GM10847 (cell line): ENCODE results near the gene OMA1.

ENCODE experiments used
- POLR2A ChIP-seq: IDR thresholded peaks from 2 replicates; pipeline ENCODE4 v1.6.1; 2011; ENCODE audit not compliant: insufficient read length; ENCODE audit errors: extremely low read depth

The OMA1 gene

DNA sequence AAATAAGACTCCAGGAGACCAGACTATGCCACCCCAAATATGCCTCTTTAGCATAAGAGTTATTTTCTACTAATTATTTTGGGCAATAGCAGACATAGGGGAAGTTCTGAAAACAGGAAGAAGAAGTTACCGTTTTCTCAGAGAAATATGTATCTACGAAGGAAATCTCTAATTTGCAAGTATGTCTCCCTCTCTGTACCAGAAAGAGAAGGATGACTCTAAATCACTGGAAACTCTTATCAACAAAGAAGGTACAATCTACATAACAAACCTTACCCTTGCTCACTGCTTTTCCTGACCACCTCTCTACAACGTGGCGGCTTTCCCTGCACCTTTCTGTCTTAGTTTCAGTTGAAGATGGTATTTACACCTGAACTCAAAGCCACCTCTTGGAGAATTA is 49.0 kb downstream of the OMA1 start:
- TF ChIP-seq POLR2A, result no peak

- no peak for TF ChIP-seq POLR2A
These were observed 50.5 kb downstream of the OMA1 start for GRCh38 chr1:58496042-58496441.

GRCh38 chr1:58487002-58487401 is 59.5 kb downstream of the OMA1 start:
- no peak for TF ChIP-seq POLR2A

DNA sequence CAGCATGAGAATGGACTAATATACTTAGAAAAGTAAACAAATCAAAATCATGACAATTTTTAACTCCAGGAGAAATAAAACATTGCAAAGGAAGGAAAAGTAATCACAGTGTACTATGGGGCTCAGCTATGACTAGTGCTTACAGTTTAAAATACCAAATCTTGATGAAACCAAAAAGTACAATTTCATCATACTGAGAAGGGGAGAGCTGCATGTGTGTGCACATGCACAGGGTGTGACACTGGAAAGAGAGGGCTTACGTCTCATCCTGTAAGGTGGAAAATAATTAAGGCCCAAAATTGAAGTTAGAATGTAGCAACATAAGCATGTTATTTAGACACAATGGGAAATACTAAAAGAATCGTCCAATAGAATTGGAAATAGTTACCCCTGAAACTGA is 64.6 kb downstream of the OMA1 start:
- TF ChIP-seq POLR2A, result no peak

GRCh38 chr1:58480191-58480590 is 66.3 kb downstream of the OMA1 start:
- TF ChIP-seq POLR2A, result no peak

DNA sequence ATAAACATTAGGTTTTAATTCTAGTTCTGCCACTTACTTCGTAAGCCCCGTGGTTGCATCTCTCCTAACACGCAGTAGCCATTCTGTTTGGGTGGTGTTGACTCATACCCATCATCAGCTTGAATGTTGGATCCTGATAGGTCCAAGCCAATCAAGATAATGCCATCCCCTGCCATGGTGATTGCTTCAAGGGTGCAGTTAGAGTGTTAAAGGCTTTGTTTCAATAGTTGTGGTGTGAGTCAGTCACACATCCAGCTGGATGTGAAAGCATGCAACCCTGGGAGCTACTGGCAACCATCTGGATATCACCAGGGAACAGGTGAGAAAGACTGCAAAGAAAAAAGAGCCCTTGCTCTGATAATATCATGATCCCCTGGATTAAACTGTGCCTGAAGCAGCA is 69.1 kb downstream of the OMA1 start:
- no peak for TF ChIP-seq POLR2A

DNA sequence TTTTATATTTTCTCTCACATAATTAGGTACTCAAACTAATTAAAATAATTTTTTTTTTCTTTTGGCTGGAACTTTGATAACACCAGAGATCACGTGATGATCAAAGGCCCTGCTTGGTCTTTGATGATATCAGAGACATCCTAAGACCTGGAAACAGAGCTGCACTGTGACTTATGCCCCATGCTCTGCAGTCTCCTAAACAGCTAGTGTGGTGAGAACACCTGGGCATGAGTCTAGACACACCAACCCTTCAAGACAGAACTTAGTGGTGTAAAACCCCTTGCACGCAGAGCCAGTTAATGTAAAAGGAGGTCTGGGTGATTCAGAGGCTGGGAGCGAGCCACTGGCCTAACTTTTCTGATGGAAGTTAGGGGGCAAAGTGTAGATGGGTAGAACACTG is 70.3 kb downstream of the OMA1 start:
- no peak for TF ChIP-seq POLR2A

GRCh38 chr1:58469476-58469875 is 77.0 kb downstream of the OMA1 start:
- no peak for TF ChIP-seq POLR2A

DNA sequence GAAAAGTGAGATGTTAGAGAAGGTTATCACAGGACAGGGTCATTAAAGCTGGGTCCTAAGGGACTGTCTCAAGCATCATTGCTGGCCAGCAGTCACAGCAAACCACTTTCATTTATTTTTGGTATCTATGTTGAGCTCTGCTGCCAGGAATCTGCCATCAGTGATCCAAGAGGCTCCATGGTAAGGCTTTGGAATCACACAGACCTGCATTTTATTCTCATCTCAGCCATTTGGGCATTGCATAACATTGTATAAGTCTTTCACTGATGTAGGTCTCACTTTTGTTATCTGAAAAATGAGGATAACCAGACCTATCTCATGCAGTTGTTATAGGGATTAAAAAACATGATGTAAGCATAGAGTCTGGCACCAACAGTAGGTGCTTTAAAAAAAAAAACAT is 77.5 kb downstream of the OMA1 start:
- no peak for TF ChIP-seq POLR2A

GRCh38 chr1:58468612-58469011 is 77.9 kb downstream of the OMA1 start:
- no peak for TF ChIP-seq POLR2A

DNA sequence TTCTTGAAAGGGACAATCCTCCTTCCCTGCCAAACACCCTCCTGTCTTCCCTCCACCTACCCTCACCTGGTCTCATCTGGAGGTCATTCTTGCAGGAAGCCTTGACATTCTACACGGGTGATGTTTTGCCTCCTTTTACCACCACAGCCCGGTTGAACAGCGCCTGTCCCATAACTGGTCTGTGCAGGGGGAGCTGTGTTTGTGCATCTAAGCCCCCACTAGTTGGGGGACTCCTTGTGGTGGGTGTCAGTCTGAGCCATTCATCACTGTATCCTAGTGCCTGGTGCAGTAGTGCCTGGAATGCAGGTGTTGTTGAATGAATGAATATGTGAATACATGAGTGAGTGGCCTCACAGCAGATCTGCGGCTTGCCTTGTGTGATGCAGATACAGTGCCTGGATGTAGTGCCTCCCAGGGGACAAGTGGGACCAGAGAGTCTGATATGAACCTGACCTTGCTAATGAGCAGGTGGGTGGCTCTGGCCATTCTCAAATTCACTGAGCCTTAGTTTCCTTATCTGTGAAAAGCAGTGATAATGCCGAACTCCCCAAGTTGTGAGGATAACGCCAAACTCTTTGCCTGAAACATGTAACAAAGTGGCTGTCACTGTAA is 79.8 kb downstream of the OMA1 start:
- TF ChIP-seq POLR2A, result no peak

- TF ChIP-seq POLR2A, result no peak
These were observed 80.5 kb downstream of the OMA1 start for GRCh38 chr1:58465825-58466629.

GRCh38 chr1:58465176-58465575 is 81.3 kb downstream of the OMA1 start:
- TF ChIP-seq POLR2A, result no peak

DNA sequence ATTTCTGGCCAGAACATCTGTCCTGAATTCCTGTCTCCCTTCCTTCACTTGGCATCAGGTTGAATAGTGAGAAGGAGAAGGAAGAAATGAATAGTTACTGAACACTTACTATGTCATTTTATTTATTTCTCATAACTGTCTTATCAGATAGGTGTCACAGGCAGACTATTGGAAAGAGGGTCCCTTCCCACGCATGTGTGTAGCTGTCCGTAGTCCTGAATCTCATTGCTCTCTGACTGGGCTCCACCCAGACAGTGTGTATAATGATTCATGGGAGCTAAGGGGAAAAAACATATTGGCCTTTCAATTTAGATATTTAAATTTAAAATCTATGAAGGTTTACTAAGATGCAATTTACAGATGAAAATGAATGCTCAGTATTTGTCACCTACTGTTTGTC is 86.1 kb downstream of the OMA1 start:
- TF ChIP-seq POLR2A, result no peak

GRCh38 chr1:58459911-58460310 is 86.6 kb downstream of the OMA1 start:
- no peak for TF ChIP-seq POLR2A

- TF ChIP-seq POLR2A, result no peak
These were observed 89.4 kb downstream of the OMA1 start for GRCh38 chr1:58457023-58457635.
